ENCODE results near the gene EP400. TPM values are rescaled to one million over a fixed set of nuclear protein-coding genes. Genes with fewer than 3 reads are reported as not detected.

The EP400 gene
- total and polyA plus RNA-seq, 2 of the 13 experiments (the other 11 are each of a cell fraction or from before 2014, with no cell fraction given) = 4.9 to 5.0 TPM

- TF ChIP-seq CENPBD1 (CRISPR knock-in tag; IDR thresholded peaks at IDR 0.05; ENCODE audit: borderline replicate concordance, low read depth) (no peak), YEATS2 (CRISPR knock-in tag; IDR thresholded peaks at IDR 0.05; ENCODE audit: borderline replicate concordance) (0 out of 2 replicates have a peak, but pooled peaks have one; percentile 16), PHB2 (IDR thresholded peaks at IDR 0.05; ENCODE audit: partially characterized antibody) (no peak), GMEB1 (CRISPR knock-in tag; IDR thresholded peaks at IDR 0.05; ENCODE audit: borderline replicate concordance) (peak; percentile 76), ZNF142 (CRISPR knock-in tag; IDR thresholded peaks at IDR 0.05) (no peak), GATAD1 (CRISPR knock-in tag; IDR thresholded peaks at IDR 0.05) (peak; percentile 62), ELF3 (CRISPR knock-in tag; IDR thresholded peaks at IDR 0.05) (peak; percentile 67), TEF (CRISPR knock-in tag; IDR thresholded peaks at IDR 0.05) (no peak), ZNF263 (CRISPR knock-in tag; IDR thresholded peaks at IDR 0.05) (0 out of 2 replicates have a peak, but pooled peaks have one; percentile 12), SP1 (IDR thresholded peaks at IDR 0.05) (no peak), SP1 (CRISPR knock-in tag; IDR thresholded peaks at IDR 0.05) (peak; percentile 39), YY1 (IDR thresholded peaks at IDR 0.05; ENCODE audit: insufficient read depth, insufficient replicate concordance, low read depth, low read length) (peak; percentile 84), SPEN (CRISPR knock-in tag; IDR thresholded peaks at IDR 0.05; ENCODE audit: low read depth) (peak; percentile 91), ZNF335 (CRISPR knock-in tag; IDR thresholded peaks at IDR 0.05) (no peak), ZNF770 (CRISPR knock-in tag; IDR thresholded peaks at IDR 0.05) (peak; percentile 85), GABPB1 (CRISPR knock-in tag; IDR thresholded peaks at IDR 0.05) (peak; percentile 87), TFDP2 (CRISPR knock-in tag; IDR thresholded peaks at IDR 0.05) (peak; percentile 74)
These were observed at the start of gene EP400 (continued) for GRCh38 chr12:131949431-131950181.
